PC-9 (cell line): ENCODE measurements around the gene ZMYM4.

ENCODE experiments used
- EZH2 ChIP-seq: fragments of 200-600 bp; sonication (generic); IDR thresholded peaks from 2 replicates; pipeline ENCODE4 v1.8.0; 2017; ENCODE audit warnings: antibody characterized with exemption, low read depth
- TF ChIP-seq, protein P1 (sequence below): fragments of 200-600 bp; sonication (generic); conservative IDR thresholded peaks from 2 replicates; pipeline ENCODE4 v1.6.1; 2017; ENCODE audit warnings: mixed run types, antibody characterized with exemption, mild to moderate bottlenecking, moderate library complexity

DNA sequence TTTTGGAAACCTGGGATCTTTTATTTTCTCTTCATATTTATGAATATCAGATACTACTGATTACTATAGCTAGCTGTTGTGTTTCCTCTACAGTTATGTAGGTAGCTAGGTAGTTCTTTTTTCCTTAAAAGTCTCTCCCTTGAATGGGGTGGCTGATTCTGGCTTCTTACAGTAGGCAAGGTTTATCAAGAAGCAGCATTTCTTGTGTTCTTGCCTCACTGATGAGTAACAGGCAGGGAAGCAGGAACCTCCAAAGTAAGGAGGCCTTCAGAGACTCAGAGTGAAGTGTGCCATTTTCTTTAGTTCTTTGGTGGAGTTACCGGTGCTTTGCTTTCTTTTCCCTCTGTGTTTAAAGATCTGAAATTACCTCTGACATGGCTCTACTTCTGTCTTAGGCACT lies 56.0 kb downstream of the ZMYM4 start:
- TF ChIP-seq, protein P1, sequence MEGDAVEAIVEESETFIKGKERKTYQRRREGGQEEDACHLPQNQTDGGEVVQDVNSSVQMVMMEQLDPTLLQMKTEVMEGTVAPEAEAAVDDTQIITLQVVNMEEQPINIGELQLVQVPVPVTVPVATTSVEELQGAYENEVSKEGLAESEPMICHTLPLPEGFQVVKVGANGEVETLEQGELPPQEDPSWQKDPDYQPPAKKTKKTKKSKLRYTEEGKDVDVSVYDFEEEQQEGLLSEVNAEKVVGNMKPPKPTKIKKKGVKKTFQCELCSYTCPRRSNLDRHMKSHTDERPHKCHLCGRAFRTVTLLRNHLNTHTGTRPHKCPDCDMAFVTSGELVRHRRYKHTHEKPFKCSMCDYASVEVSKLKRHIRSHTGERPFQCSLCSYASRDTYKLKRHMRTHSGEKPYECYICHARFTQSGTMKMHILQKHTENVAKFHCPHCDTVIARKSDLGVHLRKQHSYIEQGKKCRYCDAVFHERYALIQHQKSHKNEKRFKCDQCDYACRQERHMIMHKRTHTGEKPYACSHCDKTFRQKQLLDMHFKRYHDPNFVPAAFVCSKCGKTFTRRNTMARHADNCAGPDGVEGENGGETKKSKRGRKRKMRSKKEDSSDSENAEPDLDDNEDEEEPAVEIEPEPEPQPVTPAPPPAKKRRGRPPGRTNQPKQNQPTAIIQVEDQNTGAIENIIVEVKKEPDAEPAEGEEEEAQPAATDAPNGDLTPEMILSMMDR: no peak
- no peak for TF ChIP-seq EZH2
